Measurements from ENCODE around the gene PYGO1. TPM values are rescaled to one million over a fixed set of nuclear protein-coding genes. Genes with fewer than 3 reads are reported as not detected.

The PYGO1 gene
- total and polyA plus RNA-seq, 12 donors, result 1.6 to 12.4 (median 7.9) TPM

GRCh38 chr15:55632434-55632833 is 44.3 kb upstream of the PYGO1 start:
- intact Hi-C loops (cut with DNase I), result no loop called here
- no peak overlapping the region for H3K27ac ChIP-seq
- WGBS, 4 donors, result 93 to 98% (median 95%) methylated on average over 2 of the region's 2 CpGs

DNA sequence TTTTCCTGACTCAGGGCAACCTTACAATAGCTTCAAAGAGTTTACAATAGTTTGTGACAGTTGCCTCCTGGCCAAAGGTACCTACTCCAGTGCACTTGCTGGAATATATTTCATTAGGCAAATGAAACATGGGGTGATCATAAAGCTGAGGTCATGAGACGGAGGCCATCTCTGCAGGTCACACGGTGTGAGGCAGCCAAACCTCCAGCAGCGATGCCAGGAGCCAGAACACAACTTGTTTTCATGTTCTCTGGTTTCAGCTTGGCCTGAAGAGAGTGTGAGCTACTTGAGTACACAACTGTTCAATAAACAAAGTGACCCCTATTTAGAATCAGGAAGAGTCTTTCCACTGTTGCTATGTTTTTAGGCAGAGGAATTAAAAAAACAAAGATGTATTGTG is 42.7 kb upstream of the PYGO1 start:
- Histone ChIP-seq H3K27me3 (no peaks in the 10 kb centered on the region), H3K4me1 (replicated peaks in 1 of 2) (no peaks in the 10 kb centered on the region), H3K27ac (no peak overlapping the region), H3K9me3 (replicated peaks in 1 of 3) (no peaks in the 10 kb centered on the region), H3K36me3 (replicated peaks in 1 of 2) (no peaks in the 10 kb centered on the region), H3K4me3 (no peak overlapping the region)
- 71 to 83% (median 76%) methylated on average over 3 of the region's 3 CpGs for WGBS, 4 donors
- intact Hi-C loops (cut with DNase I), result no loop called here
- DNase-seq, result no peak
- TF ChIP-seq, protein P1, sequence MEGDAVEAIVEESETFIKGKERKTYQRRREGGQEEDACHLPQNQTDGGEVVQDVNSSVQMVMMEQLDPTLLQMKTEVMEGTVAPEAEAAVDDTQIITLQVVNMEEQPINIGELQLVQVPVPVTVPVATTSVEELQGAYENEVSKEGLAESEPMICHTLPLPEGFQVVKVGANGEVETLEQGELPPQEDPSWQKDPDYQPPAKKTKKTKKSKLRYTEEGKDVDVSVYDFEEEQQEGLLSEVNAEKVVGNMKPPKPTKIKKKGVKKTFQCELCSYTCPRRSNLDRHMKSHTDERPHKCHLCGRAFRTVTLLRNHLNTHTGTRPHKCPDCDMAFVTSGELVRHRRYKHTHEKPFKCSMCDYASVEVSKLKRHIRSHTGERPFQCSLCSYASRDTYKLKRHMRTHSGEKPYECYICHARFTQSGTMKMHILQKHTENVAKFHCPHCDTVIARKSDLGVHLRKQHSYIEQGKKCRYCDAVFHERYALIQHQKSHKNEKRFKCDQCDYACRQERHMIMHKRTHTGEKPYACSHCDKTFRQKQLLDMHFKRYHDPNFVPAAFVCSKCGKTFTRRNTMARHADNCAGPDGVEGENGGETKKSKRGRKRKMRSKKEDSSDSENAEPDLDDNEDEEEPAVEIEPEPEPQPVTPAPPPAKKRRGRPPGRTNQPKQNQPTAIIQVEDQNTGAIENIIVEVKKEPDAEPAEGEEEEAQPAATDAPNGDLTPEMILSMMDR (IDR thresholded peaks at IDR 0.05), result no peak
- no peak for TF ChIP-seq POLR2A (IDR thresholded peaks at IDR 0.05)

More at GRCh38 chr15:55632434-55632833, 44.3 kb upstream of the PYGO1 start:
- Histone ChIP-seq H3K4me3 (no peak overlapping the region), H3K36me3 (replicated peaks in 1 of 2) (no peaks in the 10 kb centered on the region), H3K27me3 (no peaks in the 10 kb centered on the region), H3K9me3 (replicated peaks in 1 of 3) (no peaks in the 10 kb centered on the region), H3K4me1 (replicated peaks in 1 of 2) (no peaks in the 10 kb centered on the region)
- TF ChIP-seq, protein P1 (IDR thresholded peaks at IDR 0.05), result no peak
- no peak for TF ChIP-seq POLR2A (IDR thresholded peaks at IDR 0.05)
- DNase-seq, result no peak

- Histone ChIP-seq H3K9me3 (replicated peaks in 1 of 3) (no peaks in the 10 kb centered on the region), H3K4me1 (replicated peaks in 1 of 2) (no peaks in the 10 kb centered on the region), H3K27ac (peak overlapping the region in 2 of 5 donors; percentile 8 to 19), H3K4me3 (no peak overlapping the region), H3K36me3 (replicated peaks in 1 of 2) (no peaks in the 10 kb centered on the region), H3K27me3 (no peaks in the 10 kb centered on the region)
- no peak for TF ChIP-seq POLR2A (IDR thresholded peaks at IDR 0.05)
- TF ChIP-seq, protein P1 (IDR thresholded peaks at IDR 0.05), result no peak
- WGBS, 4 donors, result 93 to 100% (median 95%) methylated on average over 2 of the region's 2 CpGs
- intact Hi-C loops (cut with DNase I), result no loop called here
- DNase-seq, result no peak
Measured at GRCh38 chr15:55628369-55628730, 40.2 kb upstream of the PYGO1 start.

- H3K36me3 ChIP-seq (replicated peaks in 1 of 2), result no peaks in the 10 kb centered on the region
- no peaks in the 10 kb centered on the region for H3K9me3 ChIP-seq (replicated peaks in 1 of 3)
- peak; percentile 59 to 89 (median 81) for DNase-seq
- 68 to 73% (median 70%) methylated on average over 7 of the region's 7 CpGs for WGBS, 4 donors
- peak overlapping the region in 3 of 5 donors; percentile 8 to 32 (median 19) for H3K27ac ChIP-seq
- no peak for TF ChIP-seq POLR2A (IDR thresholded peaks at IDR 0.05)
- TF ChIP-seq, protein P1 (IDR thresholded peaks at IDR 0.05), result no peak
- H3K4me1 ChIP-seq (replicated peaks in 1 of 2), result no peaks in the 10 kb centered on the region
- no peaks in the 10 kb centered on the region for H3K27me3 ChIP-seq
- H3K4me3 ChIP-seq, result no peak overlapping the region
- intact Hi-C loops (cut with DNase I), result no loop called here
Measured at GRCh38 chr15:55627730-55628368, 39.7 kb upstream of the PYGO1 start.

Data from adrenal gland (tissue), 12 donors.